IPS-18c (cell line): ENCODE measurements around the gene OTOP3.

ENCODE experiments used
- H3K4me3 ChIP-seq: 2 replicates; pipeline ENCODE4 v1.7.0; 2013; ENCODE audit warnings: low read depth, mild to moderate bottlenecking, low read length, moderate library complexity; ENCODE audit not compliant: insufficient read depth
- H3K9me3 ChIP-seq: one replicate; pipeline ENCODE4 v1.6.1; 2013; ENCODE audit warnings: mild to moderate bottlenecking, low read length, moderate library complexity; ENCODE audit not compliant: control insufficient read depth, insufficient read depth

OTOP3 gene

GRCh38 chr17:74990581-74991105 is 54.9 kb downstream of the OTOP3 start:
- no peak overlapping the region for H3K4me3 ChIP-seq
- H3K9me3 ChIP-seq = no peaks in the 10 kb centered on the region

DNA sequence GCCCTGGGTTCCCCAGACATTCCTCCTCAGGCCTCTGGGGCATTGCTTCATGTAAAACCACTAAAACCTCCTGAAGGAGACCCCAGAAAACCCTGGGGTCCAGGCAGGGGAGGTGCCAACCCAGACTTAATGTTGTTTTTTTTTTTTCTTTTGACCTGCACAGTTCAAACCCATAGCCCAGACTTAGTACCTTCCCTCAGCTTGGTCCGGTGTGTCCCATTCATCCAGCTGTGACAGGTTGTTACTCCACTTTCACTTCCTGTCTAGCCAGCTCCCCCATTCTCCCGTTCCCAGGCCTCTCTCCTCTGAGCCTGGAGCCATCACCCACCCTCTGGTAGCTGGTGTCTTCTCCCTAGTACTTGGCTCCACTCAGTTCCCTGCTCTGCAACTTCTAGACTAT is 56.5 kb downstream of the OTOP3 start:
- no peaks in the 10 kb centered on the region for H3K9me3 ChIP-seq
- no peak overlapping the region for H3K4me3 ChIP-seq

DNA sequence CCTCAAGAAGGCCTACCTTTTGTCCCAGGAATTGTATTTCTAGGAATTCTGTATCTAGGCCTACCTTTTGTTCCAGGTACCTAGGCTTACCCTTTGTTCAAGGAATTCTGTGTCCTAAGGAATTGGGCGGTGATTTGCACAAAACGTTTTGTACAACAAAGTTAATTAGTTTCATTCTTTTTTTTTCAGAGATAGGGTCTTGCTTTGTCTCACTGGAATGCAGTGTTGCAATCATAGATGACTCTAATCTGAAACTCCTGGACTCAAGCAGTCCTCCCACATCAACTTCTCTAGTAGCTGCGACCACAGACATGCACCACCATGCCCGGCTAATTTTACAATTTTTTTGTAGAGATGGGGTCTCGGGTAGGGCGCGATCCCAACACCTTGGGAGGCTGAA is 58.7 kb downstream of the OTOP3 start:
- H3K4me3 ChIP-seq = no peak overlapping the region
- H3K9me3 ChIP-seq = no peaks in the 10 kb centered on the region

GRCh38 chr17:74995847-74996246 is 60.1 kb downstream of the OTOP3 start:
- Histone ChIP-seq H3K4me3 (no peak overlapping the region), H3K9me3 (no peaks in the 10 kb centered on the region)

DNA sequence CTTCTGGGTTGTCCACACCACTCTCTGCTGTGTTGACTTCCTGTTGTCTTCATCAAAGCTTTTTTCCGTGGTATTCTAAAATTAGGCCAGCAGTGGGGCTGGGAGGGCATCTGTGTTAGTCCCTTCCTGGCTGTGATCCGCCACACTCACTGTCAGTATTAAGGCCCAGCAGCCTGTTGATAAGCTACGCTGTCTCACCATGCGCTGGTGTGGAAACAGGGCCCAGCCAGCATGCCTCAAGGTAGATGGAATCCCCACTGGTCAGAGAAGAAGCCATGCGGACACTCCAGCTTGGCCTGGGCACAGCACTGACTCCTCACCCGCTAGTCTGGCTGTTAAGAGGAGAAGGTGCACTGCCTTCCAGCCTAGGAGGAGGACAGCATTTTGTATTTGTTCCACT is 63.1 kb downstream of the OTOP3 start:
- H3K9me3 ChIP-seq = no peaks in the 10 kb centered on the region
- H3K4me3 ChIP-seq = no peak overlapping the region

DNA sequence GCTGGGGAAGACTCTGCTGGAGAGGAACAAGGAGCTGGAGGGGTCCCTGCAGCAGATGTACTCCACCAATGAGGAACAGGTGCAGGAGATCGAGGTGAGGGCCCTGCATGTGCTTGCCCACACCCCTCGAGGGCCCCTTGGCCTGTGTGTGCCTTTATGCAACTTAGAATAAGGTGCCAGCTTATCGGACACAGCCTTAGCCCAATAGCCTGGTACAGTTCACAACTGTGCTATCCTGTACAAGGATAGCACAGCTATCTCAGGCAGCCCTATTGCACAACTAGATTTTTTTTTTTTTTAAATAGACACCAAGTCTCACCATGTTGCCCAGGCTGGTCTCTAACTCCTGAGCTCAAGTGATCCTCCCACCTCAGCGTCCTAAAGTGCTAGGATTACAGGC is 63.8 kb downstream of the OTOP3 start:
- Histone ChIP-seq H3K9me3 (no peaks in the 10 kb centered on the region), H3K4me3 (no peak overlapping the region)
